H9 (cell line): ENCODE data around the gene PARD6G. TPM values are rescaled to one million over a fixed set of nuclear protein-coding genes. Genes with fewer than 3 reads are reported as not detected.

Experiments used
- DNase-seq: peaks from one replicate; pipeline ENCODE4 v3.0.0-alpha.2; 2017
- H2AFZ ChIP-seq: one replicate; pipeline ENCODE4 v1.6.1; 2013; ENCODE audit warnings: mild to moderate bottlenecking, low read length, control low read depth, moderate library complexity
- H2AK5ac ChIP-seq: 2 replicates; pipeline ENCODE4 v1.6.1; 2013; ENCODE audit warnings: low read length, control low read depth, mixed read lengths; ENCODE audit not compliant: insufficient read length
- H2BK120ac ChIP-seq: one replicate; pipeline ENCODE4 v1.6.1; 2013; ENCODE audit warnings: low read depth, mild to moderate bottlenecking, low read length, control low read depth, inconsistent platforms; ENCODE audit not compliant: poor library complexity, severe bottlenecking
- H2BK12ac ChIP-seq: 2 replicates; pipeline ENCODE4 v1.6.1; 2013; ENCODE audit warnings: low read length, control low read depth, mixed read lengths, low read depth; ENCODE audit not compliant: insufficient read length
- H2BK15ac ChIP-seq: 2 replicates; pipeline ENCODE4 v1.6.1; 2013; ENCODE audit warnings: low read depth, low read length, control low read depth
- H2BK20ac ChIP-seq: one replicate; pipeline ENCODE4 v1.6.1; 2013; ENCODE audit warnings: low read depth, mild to moderate bottlenecking, low read length, control low read depth, inconsistent platforms; ENCODE audit not compliant: poor library complexity, severe bottlenecking
- H2BK5ac ChIP-seq: 2 replicates; pipeline ENCODE4 v1.6.1; 2013; ENCODE audit warnings: low read length, control low read depth, mixed read lengths; ENCODE audit not compliant: insufficient read length
- H3K14ac ChIP-seq: 2 replicates; pipeline ENCODE4 v1.6.1; 2013; ENCODE audit warnings: low read length, control low read depth; ENCODE audit not compliant: insufficient read depth
- H3K18ac ChIP-seq: 2 replicates; pipeline ENCODE4 v1.6.1; 2013; ENCODE audit warnings: low read depth, mild to moderate bottlenecking, mixed read lengths, low read length, control low read depth; ENCODE audit not compliant: insufficient read length
- H3K23ac ChIP-seq: 2 replicates; pipeline ENCODE4 v1.6.1; 2013; ENCODE audit warnings: low read length, control low read depth, mixed read lengths, low read depth; ENCODE audit not compliant: insufficient read length
- H3K23me2 ChIP-seq: 2 replicates; pipeline ENCODE4 v1.6.1; 2013; ENCODE audit warnings: low read depth, mild to moderate bottlenecking, mixed read lengths, low read length, control low read depth; ENCODE audit not compliant: insufficient read length, poor library complexity, severe bottlenecking
- H3K27ac ChIP-seq: 2 replicates; pipeline ENCODE4 v1.5.1; 2013; ENCODE audit warnings: low read length, control low read depth, mixed read lengths, low read depth; ENCODE audit not compliant: insufficient read length
- H3K27me3 ChIP-seq: 2 replicates; pipeline ENCODE4 v1.6.1; 2013; ENCODE audit warnings: low read length, control low read depth, inconsistent platforms; ENCODE audit not compliant: insufficient read depth
- H3K4ac ChIP-seq: 2 replicates; pipeline ENCODE4 v1.6.1; 2013; ENCODE audit warnings: low read depth, mild to moderate bottlenecking, control low read depth, inconsistent platforms, low read length, moderate library complexity
- H3K4me1 ChIP-seq: 2 replicates; pipeline ENCODE4 v1.6.1; 2013; ENCODE audit warnings: low read length, control low read depth, inconsistent platforms; ENCODE audit not compliant: insufficient read depth
- H3K4me2 ChIP-seq: 2 replicates; pipeline ENCODE4 v1.6.1; 2013; ENCODE audit warnings: low read length, control low read depth, mixed read lengths; ENCODE audit not compliant: insufficient read length, insufficient read depth
- H3K56ac ChIP-seq: 2 replicates; pipeline ENCODE4 v1.6.1; 2013; ENCODE audit warnings: low read depth, mild to moderate bottlenecking, mixed read lengths, low read length, control low read depth; ENCODE audit not compliant: insufficient read length
- H3K79me1 ChIP-seq: 2 replicates; pipeline ENCODE4 v1.6.1; 2013; ENCODE audit warnings: low read depth, mild to moderate bottlenecking, moderate library complexity, low read length, control low read depth, inconsistent platforms; ENCODE audit not compliant: insufficient read depth, poor library complexity, severe bottlenecking
- H3K79me2 ChIP-seq: 2 replicates; pipeline ENCODE4 v1.6.1; 2013; ENCODE audit warnings: low read length, control low read depth, inconsistent platforms; ENCODE audit not compliant: insufficient read depth
- H3K9ac ChIP-seq: 2 replicates; pipeline ENCODE4 v1.6.1; 2013; ENCODE audit warnings: low read length, control low read depth, mixed read lengths; ENCODE audit not compliant: insufficient read length; ENCODE audit errors: extremely low read depth
- H3K9me3 ChIP-seq: one replicate; pipeline ENCODE4 v1.6.1; 2013; ENCODE audit warnings: low read depth, low read length, inconsistent platforms; ENCODE audit not compliant: control insufficient read depth
- H3T11ph ChIP-seq: one replicate; pipeline ENCODE4 v1.6.1; 2013; ENCODE audit warnings: mild to moderate bottlenecking, low read length, control low read depth, inconsistent platforms
- H4K20me1 ChIP-seq: one replicate; pipeline ENCODE4 v1.6.1; 2013; ENCODE audit not compliant: control insufficient read depth, insufficient read length, insufficient read depth
- H4K5ac ChIP-seq: 2 replicates; pipeline ENCODE4 v1.6.1; 2013; ENCODE audit warnings: low read depth, mild to moderate bottlenecking, mixed read lengths, low read length, control low read depth; ENCODE audit not compliant: insufficient read length
- H4K8ac ChIP-seq: replicated peaks from 2 replicates; pipeline ENCODE4 v1.6.1; 2013; ENCODE audit warnings: low read length, control low read depth, mixed read lengths, low read depth; ENCODE audit not compliant: insufficient read length
- H4K91ac ChIP-seq: 2 replicates; pipeline ENCODE4 v1.6.1; 2013; ENCODE audit warnings: low read depth, mild to moderate bottlenecking, moderate library complexity, mixed read lengths, low read length, control low read depth; ENCODE audit not compliant: insufficient read length
- H3K27ac Mint-ChIP-seq, 3 experiments: 2 replicates in 2 of 3; 3 replicates in 1 of 3; pipeline ENCODE4 v1.8.0; 2020 to 2021; ENCODE audit warnings: mixed read lengths in 3 of 3, mild to moderate bottlenecking in 1 of 3, moderate library complexity in 1 of 3
- H3K27me3 Mint-ChIP-seq: 2 replicates; pipeline ENCODE4 v1.8.0; 2021; ENCODE audit warnings: low read depth, mild to moderate bottlenecking, moderate library complexity, mixed read lengths
- H3K36me3 Mint-ChIP-seq, 3 experiments: 2 replicates in 2 of 3; 3 replicates in 1 of 3; pipeline ENCODE4 v1.8.0; 2020 to 2021; ENCODE audit warnings: low read depth in 3 of 3, mixed read lengths in 3 of 3; ENCODE audit not compliant: insufficient read depth in 1 of 3
- H3K4me1 Mint-ChIP-seq, 2 experiments: 2 replicates each; pipeline ENCODE4 v1.8.0; 2020; ENCODE audit warnings: mixed read lengths in 2 of 2
- H3K4me3 Mint-ChIP-seq, 2 experiments: 2 replicates in 1 of 2; 3 replicates in 1 of 2; pipeline ENCODE4 v1.8.0; 2020 to 2021; ENCODE audit warnings: mild to moderate bottlenecking in 2 of 2, mixed read lengths in 2 of 2, moderate library complexity in 1 of 2
- H3K9me3 Mint-ChIP-seq, 2 experiments: 2 replicates in 1 of 2; 3 replicates in 1 of 2; pipeline ENCODE4 v1.8.0; 2020; ENCODE audit warnings: mild to moderate bottlenecking in 2 of 2, mixed read lengths in 2 of 2, moderate library complexity in 1 of 2
- WGBS: extraction: QIAGEN DNeasy Blood & Tissue Kit; methylation state at CpG from one replicate; pipeline ENCODE4 v1.1.7; 2013; ENCODE audit warnings: missing lambda C conversion rate, low lambda C conversion rate, mixed read lengths; ENCODE audit not compliant: insufficient read length; ENCODE audit errors: extremely low coverage; 5-methylcytosine and 5-hydroxymethylcytosine counted together
- total RNA-seq: library from RNA; stranded (reverse); gene quantifications from 2 replicates; pipeline ENCODE4 v1.2.1, GENCODE V29; 2021
- TF ChIP-seq, protein P1 (sequence below): fragments of 200-600 bp; sonication (generic); conservative IDR thresholded peaks from 3 replicates; pipeline ENCODE4 v1.8.0; 2021; ENCODE audit warnings: antibody characterized with exemption, mild to moderate bottlenecking

PARD6G gene
- total RNA-seq, 1 experiment from 2014 or later, result 11.2 TPM

DNA sequence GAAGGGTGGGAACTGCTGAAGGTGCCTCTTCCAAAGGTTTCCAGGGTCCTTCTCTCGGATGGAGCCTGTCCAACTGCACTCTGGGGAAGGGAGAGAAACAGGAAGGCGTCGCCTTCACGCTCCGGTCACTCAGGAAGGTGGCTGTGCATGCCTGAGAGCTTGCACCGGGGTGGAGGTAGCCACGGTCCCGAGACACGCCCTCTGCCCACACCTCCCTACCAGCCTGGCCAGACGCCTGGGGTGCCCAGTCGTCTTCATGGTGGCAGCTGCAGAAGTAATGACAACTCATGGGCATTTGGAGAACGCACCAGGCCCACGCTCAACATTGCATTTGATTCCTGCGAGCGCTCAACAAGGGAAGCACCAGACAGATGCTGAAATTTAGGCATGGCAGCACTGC lies 78.3 kb downstream of the PARD6G start:
- no peak overlapping the region for H3K14ac ChIP-seq
- H2BK20ac ChIP-seq, result no peak overlapping the region
- no peak overlapping the region for H2BK15ac ChIP-seq
- H3K4me1 ChIP-seq, result no peaks in the 10 kb centered on the region
- H4K91ac ChIP-seq, result no peak overlapping the region
- H2BK5ac ChIP-seq, result no peak overlapping the region
- Mint-ChIP-seq H3K27ac (no peak overlapping the region), H3K4me3 (no peak overlapping the region), H3K36me3 (peaks cover 8 to 14% (median 11%) of the 10 kb centered on the region in 3 experiments), H3K27me3 (peaks cover 13% of the 10 kb centered on the region), H3K4me1 (peaks cover 3 to 8% of the 10 kb centered on the region in 2 experiments; a peak in 3 of 4 replicates), H3K9me3 (peaks cover 15 to 16% of the 10 kb centered on the region in 2 experiments)
- DNase-seq, result no peak
- H2AFZ ChIP-seq, result no peak overlapping the region
- no peaks in the 10 kb centered on the region for H3K79me2 ChIP-seq
- H3K23me2 ChIP-seq, result no peaks in the 10 kb centered on the region
- WGBS, result no CpG with 5 or more reads among the region's 15 CpGs
- no peak overlapping the region for H3K18ac ChIP-seq
- H3K23ac ChIP-seq, result no peak overlapping the region
- TF ChIP-seq, protein P1, sequence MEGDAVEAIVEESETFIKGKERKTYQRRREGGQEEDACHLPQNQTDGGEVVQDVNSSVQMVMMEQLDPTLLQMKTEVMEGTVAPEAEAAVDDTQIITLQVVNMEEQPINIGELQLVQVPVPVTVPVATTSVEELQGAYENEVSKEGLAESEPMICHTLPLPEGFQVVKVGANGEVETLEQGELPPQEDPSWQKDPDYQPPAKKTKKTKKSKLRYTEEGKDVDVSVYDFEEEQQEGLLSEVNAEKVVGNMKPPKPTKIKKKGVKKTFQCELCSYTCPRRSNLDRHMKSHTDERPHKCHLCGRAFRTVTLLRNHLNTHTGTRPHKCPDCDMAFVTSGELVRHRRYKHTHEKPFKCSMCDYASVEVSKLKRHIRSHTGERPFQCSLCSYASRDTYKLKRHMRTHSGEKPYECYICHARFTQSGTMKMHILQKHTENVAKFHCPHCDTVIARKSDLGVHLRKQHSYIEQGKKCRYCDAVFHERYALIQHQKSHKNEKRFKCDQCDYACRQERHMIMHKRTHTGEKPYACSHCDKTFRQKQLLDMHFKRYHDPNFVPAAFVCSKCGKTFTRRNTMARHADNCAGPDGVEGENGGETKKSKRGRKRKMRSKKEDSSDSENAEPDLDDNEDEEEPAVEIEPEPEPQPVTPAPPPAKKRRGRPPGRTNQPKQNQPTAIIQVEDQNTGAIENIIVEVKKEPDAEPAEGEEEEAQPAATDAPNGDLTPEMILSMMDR, result no peak
- no peak overlapping the region for H3K4ac ChIP-seq
- H4K5ac ChIP-seq, result no peak overlapping the region
- H3K9ac ChIP-seq, result no peak overlapping the region
- H3T11ph ChIP-seq, result no peak overlapping the region
- no peak overlapping the region for H3K56ac ChIP-seq
- no peak overlapping the region for H2AK5ac ChIP-seq
- no peaks in the 10 kb centered on the region for H3K27me3 ChIP-seq
- no peaks in the 10 kb centered on the region for H4K20me1 ChIP-seq
- no peak overlapping the region for H2BK120ac ChIP-seq
- no peak overlapping the region for H3K4me2 ChIP-seq
- H4K8ac ChIP-seq, result no peak overlapping the region
- no peaks in the 10 kb centered on the region for H3K9me3 ChIP-seq
- no peaks in the 10 kb centered on the region for H3K79me1 ChIP-seq
- no peak overlapping the region for H3K27ac ChIP-seq
- H2BK12ac ChIP-seq, result no peak overlapping the region
